ENCODE results near the gene TBC1D10A. TPM values are rescaled to one million over a fixed set of nuclear protein-coding genes. Genes with fewer than 3 reads are reported as not detected.

TBC1D10A gene
- total RNA-seq, 6 experiments from 2014 or later = 15.6 to 20.6 (median 16.7) TPM

DNA sequence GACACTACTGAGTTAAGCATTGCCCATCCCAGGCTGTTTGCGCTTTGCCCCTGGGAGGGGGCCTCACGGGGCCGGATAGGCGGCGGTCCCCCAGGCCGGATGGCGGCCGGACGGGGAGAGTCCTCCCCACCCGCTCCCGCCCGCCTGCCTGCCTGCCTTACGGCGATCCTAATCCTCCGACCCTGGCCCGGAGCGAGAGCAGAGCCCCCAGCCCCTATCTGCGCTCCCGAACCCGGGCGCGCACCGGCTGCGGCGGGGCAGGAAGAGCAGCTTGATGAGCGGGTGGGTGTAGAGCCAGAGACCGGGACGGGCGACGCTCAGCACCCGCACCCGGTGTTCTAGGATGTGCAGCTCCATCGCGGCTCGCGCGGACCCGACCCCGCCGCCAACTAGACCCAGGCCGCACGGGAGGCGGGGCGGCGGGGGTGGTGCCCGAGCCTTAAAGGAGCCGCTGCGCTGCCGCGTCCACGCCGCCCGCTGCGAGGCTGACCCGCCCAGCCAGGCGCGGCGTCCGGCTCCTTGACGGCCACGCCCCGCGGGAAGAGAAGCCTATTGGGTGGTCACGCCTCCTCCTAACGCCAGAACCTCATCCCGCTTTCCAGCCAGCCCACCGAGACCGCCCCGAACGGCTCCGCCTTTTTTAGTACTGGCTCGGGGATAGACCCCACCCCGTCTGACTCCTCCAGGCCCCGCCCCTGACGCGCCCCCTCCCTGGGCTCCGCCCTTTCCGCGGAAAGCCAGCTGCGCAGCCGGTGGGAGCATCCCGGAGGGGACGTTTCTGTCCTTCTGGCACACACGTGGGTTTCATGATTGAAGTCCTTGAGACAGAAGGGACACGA lies 37.4 kb downstream of the TBC1D10A start, which contains the start of gene CASTOR1:
Gene CASTOR1, minus strand, starts transcription at position 365 of the 839 bp plus-strand sequence. Its CDS starts 8 bp downstream, at position 357.
- H3K9me3 Mint-ChIP-seq = no peaks in the 10 kb centered on the region
- peaks cover 3% of the 10 kb centered on the region for H3K27me3 Mint-ChIP-seq (ENCODE audit: insufficient read depth)
- H3K4me1 Mint-ChIP-seq (ENCODE audit: low read depth) = peaks cover 27% of the 10 kb centered on the region
- peak; percentile 97 for DNase-seq
- peak within 1 kb of the TSS; percentile 82 for H3K4me3 Mint-ChIP-seq
- peaks cover 10% of the 10 kb centered on the region; the same call in 1 of the 2 replicates for H3K36me3 Mint-ChIP-seq (ENCODE audit: low read depth)
- peak within 1 kb of the TSS; percentile 69 for H3K27ac Mint-ChIP-seq
- TF ChIP-seq, protein P1, sequence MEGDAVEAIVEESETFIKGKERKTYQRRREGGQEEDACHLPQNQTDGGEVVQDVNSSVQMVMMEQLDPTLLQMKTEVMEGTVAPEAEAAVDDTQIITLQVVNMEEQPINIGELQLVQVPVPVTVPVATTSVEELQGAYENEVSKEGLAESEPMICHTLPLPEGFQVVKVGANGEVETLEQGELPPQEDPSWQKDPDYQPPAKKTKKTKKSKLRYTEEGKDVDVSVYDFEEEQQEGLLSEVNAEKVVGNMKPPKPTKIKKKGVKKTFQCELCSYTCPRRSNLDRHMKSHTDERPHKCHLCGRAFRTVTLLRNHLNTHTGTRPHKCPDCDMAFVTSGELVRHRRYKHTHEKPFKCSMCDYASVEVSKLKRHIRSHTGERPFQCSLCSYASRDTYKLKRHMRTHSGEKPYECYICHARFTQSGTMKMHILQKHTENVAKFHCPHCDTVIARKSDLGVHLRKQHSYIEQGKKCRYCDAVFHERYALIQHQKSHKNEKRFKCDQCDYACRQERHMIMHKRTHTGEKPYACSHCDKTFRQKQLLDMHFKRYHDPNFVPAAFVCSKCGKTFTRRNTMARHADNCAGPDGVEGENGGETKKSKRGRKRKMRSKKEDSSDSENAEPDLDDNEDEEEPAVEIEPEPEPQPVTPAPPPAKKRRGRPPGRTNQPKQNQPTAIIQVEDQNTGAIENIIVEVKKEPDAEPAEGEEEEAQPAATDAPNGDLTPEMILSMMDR (IDR thresholded peaks at IDR 0.05) = no peak

- Mint-ChIP-seq H3K36me3 (ENCODE audit: low read depth) (peaks cover 6% of the 10 kb centered on the region; the same call in 1 of the 2 replicates), H3K4me3 (peak overlapping the region; percentile 82), H3K27me3 (ENCODE audit: insufficient read depth) (peaks cover 3% of the 10 kb centered on the region), H3K9me3 (no peaks in the 10 kb centered on the region), H3K27ac (peak overlapping the region; percentile 62), H3K4me1 (ENCODE audit: low read depth) (peaks cover 27% of the 10 kb centered on the region)
- no peak for DNase-seq
- TF ChIP-seq, protein P1 (IDR thresholded peaks at IDR 0.05) = no peak
These were observed 38.2 kb downstream of the TBC1D10A start for GRCh38 chr22:30288419-30289140.

- TF ChIP-seq, protein P1 (IDR thresholded peaks at IDR 0.05) = peak; percentile 88
These were observed 38.9 kb downstream of the TBC1D10A start for GRCh38 chr22:30287648-30288418.

DNA sequence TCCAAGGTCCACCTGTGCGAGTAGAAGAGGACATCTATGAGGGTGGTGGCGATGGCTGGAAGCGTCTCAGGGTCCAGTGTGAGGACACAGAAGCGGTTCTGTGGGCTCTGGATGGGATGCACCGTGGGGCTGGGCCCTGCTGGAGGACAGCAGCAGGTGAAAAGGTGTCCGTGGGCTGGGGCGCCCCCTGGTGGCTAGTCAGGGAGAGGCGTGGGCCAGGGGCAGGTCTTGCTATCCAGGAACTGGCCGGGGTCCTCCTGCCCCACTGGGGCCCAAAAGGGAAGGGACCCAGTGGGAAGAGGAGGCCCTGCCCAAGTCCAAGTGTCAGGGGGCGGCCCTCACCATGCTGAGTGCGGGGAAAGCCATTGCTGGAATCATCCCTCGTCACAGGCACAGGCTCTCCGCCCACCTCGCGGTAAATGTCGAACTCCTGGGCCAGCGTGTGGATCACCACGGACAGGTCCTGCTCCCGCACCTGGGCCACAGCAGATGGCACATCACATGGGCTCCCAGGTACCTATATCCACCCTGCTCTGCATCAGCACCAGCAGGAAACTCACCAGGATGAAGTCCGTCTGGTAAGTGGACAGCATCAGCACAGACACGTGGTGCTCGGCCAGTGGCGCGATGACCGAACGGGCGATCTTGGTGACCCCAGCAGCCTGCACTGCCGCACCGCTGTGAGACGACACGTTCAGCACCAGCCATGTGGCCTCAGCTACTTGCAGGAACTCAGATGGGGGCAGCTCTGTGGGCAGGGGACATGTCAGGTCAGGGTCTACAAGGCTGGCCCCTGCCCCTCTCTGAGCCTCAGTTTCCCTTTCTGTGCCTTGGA lies 39.7 kb downstream of the TBC1D10A start:
- Mint-ChIP-seq H3K36me3 (ENCODE audit: low read depth) (no peaks in the 10 kb centered on the region), H3K4me1 (ENCODE audit: low read depth) (peaks cover 27% of the 10 kb centered on the region), H3K9me3 (no peaks in the 10 kb centered on the region), H3K27me3 (ENCODE audit: insufficient read depth) (peaks cover 3% of the 10 kb centered on the region), H3K4me3 (no peak overlapping the region), H3K27ac (no peak overlapping the region)
- DNase-seq = no peak
- TF ChIP-seq, protein P1 (IDR thresholded peaks at IDR 0.05) = peak; percentile 98

More at GRCh38 chr22:30287648-30288418, 38.9 kb downstream of the TBC1D10A start:
- H3K27me3 Mint-ChIP-seq (ENCODE audit: insufficient read depth) = peaks cover 3% of the 10 kb centered on the region
- peaks cover 27% of the 10 kb centered on the region for H3K4me1 Mint-ChIP-seq (ENCODE audit: low read depth)
- peak overlapping the region; percentile 82 for H3K4me3 Mint-ChIP-seq
- DNase-seq = peak; percentile 80
- H3K27ac Mint-ChIP-seq = peak overlapping the region; percentile 62
- H3K36me3 Mint-ChIP-seq (ENCODE audit: low read depth) = no peaks in the 10 kb centered on the region
- no peaks in the 10 kb centered on the region for H3K9me3 Mint-ChIP-seq
